RWPE2 (cell line): Measurements from ENCODE around the gene RTN4R.

Source experiments
- ATAC-seq: fragments of 200-7000 bp; cut with Tn5 transposase; 3 replicates; pipeline ENCODE4 v1.9.1; 2021; ENCODE audit warnings: low read depth
- DNase-seq: peaks from one replicate; pipeline ENCODE4 v3.0.0-alpha.2; 2020; ENCODE audit warnings: low spot score
- H3K27ac ChIP-seq: fragments of 450-650 bp; 2 replicates; pipeline ENCODE4 v1.5.1; 2017; ENCODE audit warnings: mild to moderate bottlenecking; ENCODE audit not compliant: poor library complexity, severe bottlenecking
- H3K27me3 ChIP-seq: fragments of 250-450 bp; sonication (Bioruptor Pico); 2 replicates; pipeline ENCODE4 v1.5.1; 2021; ENCODE audit warnings: mild to moderate bottlenecking, moderate library complexity; ENCODE audit not compliant: insufficient read depth, poor library complexity, severe bottlenecking
- H3K36me3 ChIP-seq: fragments of 250-450 bp; sonication (Bioruptor Pico); 2 replicates; pipeline ENCODE4 v1.5.1; 2020; ENCODE audit warnings: low read depth, mild to moderate bottlenecking, moderate library complexity
- H3K4me1 ChIP-seq: fragments of 250-450 bp; sonication (Bioruptor Pico); 2 replicates; pipeline ENCODE4 v1.5.1; 2021; ENCODE audit warnings: mild to moderate bottlenecking, moderate library complexity; ENCODE audit not compliant: insufficient read depth, poor library complexity, severe bottlenecking
- H3K4me3 ChIP-seq: fragments of 250-450 bp; sonication (Bioruptor Pico); 2 replicates; pipeline ENCODE4 v1.5.1; 2021; ENCODE audit warnings: mild to moderate bottlenecking, moderate library complexity; ENCODE audit not compliant: severe bottlenecking
- H3K9me3 ChIP-seq: fragments of 250-450 bp; sonication (Bioruptor Pico); 2 replicates; pipeline ENCODE4 v1.5.1; 2021; ENCODE audit warnings: mild to moderate bottlenecking, moderate library complexity; ENCODE audit not compliant: severe bottlenecking
- TF ChIP-seq, protein P1 (sequence below): fragments of 450-650 bp; IDR thresholded peaks from one replicate; pipeline ENCODE4 v1.5.1; 2017; ENCODE audit warnings: mild to moderate bottlenecking, moderate library complexity; ENCODE audit not compliant: poor library complexity, severe bottlenecking

The RTN4R gene

GRCh38 chr22:20240447-20240764 is 27.7 kb downstream of the RTN4R start:
- ATAC-seq (no peak), DNase-seq (no peak)
- Histone ChIP-seq H3K4me3 (no peak overlapping the region), H3K27ac (no peak overlapping the region), H3K36me3 (peaks cover 9% of the 10 kb centered on the region; the same call in 1 of the 2 replicates), H3K9me3 (no peaks in the 10 kb centered on the region), H3K27me3 (no peaks in the 10 kb centered on the region), H3K4me1 (no peaks in the 10 kb centered on the region)
- TF ChIP-seq, protein P1, sequence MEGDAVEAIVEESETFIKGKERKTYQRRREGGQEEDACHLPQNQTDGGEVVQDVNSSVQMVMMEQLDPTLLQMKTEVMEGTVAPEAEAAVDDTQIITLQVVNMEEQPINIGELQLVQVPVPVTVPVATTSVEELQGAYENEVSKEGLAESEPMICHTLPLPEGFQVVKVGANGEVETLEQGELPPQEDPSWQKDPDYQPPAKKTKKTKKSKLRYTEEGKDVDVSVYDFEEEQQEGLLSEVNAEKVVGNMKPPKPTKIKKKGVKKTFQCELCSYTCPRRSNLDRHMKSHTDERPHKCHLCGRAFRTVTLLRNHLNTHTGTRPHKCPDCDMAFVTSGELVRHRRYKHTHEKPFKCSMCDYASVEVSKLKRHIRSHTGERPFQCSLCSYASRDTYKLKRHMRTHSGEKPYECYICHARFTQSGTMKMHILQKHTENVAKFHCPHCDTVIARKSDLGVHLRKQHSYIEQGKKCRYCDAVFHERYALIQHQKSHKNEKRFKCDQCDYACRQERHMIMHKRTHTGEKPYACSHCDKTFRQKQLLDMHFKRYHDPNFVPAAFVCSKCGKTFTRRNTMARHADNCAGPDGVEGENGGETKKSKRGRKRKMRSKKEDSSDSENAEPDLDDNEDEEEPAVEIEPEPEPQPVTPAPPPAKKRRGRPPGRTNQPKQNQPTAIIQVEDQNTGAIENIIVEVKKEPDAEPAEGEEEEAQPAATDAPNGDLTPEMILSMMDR = no peak

DNA sequence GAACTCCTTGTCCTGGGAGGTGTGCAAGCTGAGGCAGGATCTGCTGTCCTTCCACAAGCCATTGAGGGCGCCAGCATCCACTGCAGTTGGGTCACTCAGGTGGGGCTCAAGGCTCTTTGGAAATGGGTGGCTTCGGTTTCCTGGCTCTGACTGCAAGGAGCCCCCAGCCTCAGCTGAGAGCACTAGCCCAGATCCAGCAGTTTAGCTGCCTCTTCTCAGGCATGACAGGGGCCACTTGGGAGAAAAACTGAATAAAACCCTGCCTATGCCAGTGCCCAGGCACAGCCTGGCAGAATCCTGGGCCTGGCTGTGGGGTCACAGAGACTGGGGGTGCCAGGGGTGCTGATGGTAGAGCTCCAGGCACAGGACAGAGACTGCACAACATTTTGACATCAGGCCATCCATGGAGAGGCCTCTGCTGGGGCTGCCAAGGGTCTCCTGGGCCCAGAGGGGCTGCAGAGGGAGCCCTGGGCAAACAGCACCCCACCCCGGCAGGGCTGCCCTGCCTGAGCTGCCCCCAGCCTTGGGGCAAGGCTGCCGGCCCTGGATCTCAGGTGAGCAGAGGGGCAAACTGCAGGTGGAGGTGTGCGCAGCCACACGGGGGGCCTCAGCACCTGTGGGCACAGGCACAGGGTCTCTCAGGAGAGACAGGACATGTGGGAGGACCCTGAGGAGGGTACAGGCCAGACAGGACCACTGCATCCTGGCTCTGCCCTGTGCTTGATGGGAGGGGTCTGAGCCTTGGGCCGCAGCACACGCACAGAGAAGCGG is 28.3 kb downstream of the RTN4R start:
- no peak for DNase-seq
- Histone ChIP-seq H3K4me1 (no peaks in the 10 kb centered on the region), H3K4me3 (no peak overlapping the region), H3K27ac (no peak overlapping the region), H3K9me3 (no peaks in the 10 kb centered on the region), H3K27me3 (no peaks in the 10 kb centered on the region), H3K36me3 (peaks cover 9% of the 10 kb centered on the region; the same call in 1 of the 2 replicates)
- no peak for ATAC-seq
- TF ChIP-seq, protein P1 = no peak

GRCh38 chr22:20238901-20239675 is 29.0 kb downstream of the RTN4R start:
- Histone ChIP-seq H3K4me3 (no peak overlapping the region), H3K36me3 (peaks cover 9% of the 10 kb centered on the region; the same call in 1 of the 2 replicates), H3K27ac (no peak overlapping the region), H3K27me3 (no peaks in the 10 kb centered on the region), H3K4me1 (no peaks in the 10 kb centered on the region), H3K9me3 (no peaks in the 10 kb centered on the region)
- TF ChIP-seq, protein P1 = no peak
- no peak for DNase-seq
- no peak for ATAC-seq

GRCh38 chr22:20238536-20238900 is 29.6 kb downstream of the RTN4R start:
- TF ChIP-seq, protein P1 = peak; percentile 46
- no peaks in the 10 kb centered on the region for H3K9me3 ChIP-seq
- H3K27ac ChIP-seq = no peak overlapping the region
- H3K4me3 ChIP-seq = no peak overlapping the region
- no peaks in the 10 kb centered on the region for H3K27me3 ChIP-seq
- DNase-seq = no peak
- peaks cover 9% of the 10 kb centered on the region; the same call in 1 of the 2 replicates for H3K36me3 ChIP-seq
- H3K4me1 ChIP-seq = no peaks in the 10 kb centered on the region
- ATAC-seq = peak; percentile 63
